Suppressor macrophage treated with lipopolysaccharide for 4 hours (primary cell): ENCODE measurements around the gene DDB1.
A peak's percentile ranks its signal among the peaks of the same experiment; 100 is the strongest.

ENCODE experiments used
- DNase-seq: peaks from one replicate; pipeline ENCODE4 v3.0.0-alpha.2; 2020

The DDB1 gene

GRCh38 chr11:61332797-61333549 lies at the start of gene DDB1, which contains the start of gene TKFC:
Gene DDB1, minus strand, starts transcription at chr11:61333105. Its CDS starts 137 bp downstream, at chr11:61332968.
Gene TKFC, plus strand, starts transcription at chr11:61333228. Its CDS starts 1,501 bp downstream, at chr11:61334729.
- DNase-seq, result peak; percentile 92

- no peak for DNase-seq
These were observed 48.0 kb upstream of the DDB1 start for GRCh38 chr11:61380884-61381283.

GRCh38 chr11:61378713-61379313 lies 45.9 kb upstream of the DDB1 start:
- peak; percentile 93 for DNase-seq

GRCh38 chr11:61377461-61378160 lies 44.7 kb upstream of the DDB1 start:
- DNase-seq, result peak; percentile 46

- DNase-seq, result no peak
These were observed 42.8 kb upstream of the DDB1 start for GRCh38 chr11:61375761-61376108.

- DNase-seq, result no peak
These were observed 39.9 kb upstream of the DDB1 start for GRCh38 chr11:61372659-61373420.

- no peak for DNase-seq
These were observed 37.6 kb upstream of the DDB1 start for GRCh38 chr11:61370349-61371005.

GRCh38 chr11:61369372-61370348 lies 36.8 kb upstream of the DDB1 start:
- DNase-seq, result peak; percentile 91

GRCh38 chr11:61368646-61369045 lies 35.7 kb upstream of the DDB1 start:
- DNase-seq, result no peak

GRCh38 chr11:61367406-61367805 lies 34.5 kb upstream of the DDB1 start:
- DNase-seq, result no peak

GRCh38 chr11:61364012-61364675 lies 31.2 kb upstream of the DDB1 start:
- DNase-seq, result no peak

GRCh38 chr11:61362542-61362875 lies 29.6 kb upstream of the DDB1 start:
- peak; percentile 72 for DNase-seq

- DNase-seq, result peak; percentile 98
These were observed 29.0 kb upstream of the DDB1 start, which contains the start of the genes CYB561A3 and TMEM138 for GRCh38 chr11:61361741-61362541. Gene CYB561A3, minus strand, starts transcription at chr11:61361882. Its CDS starts 5,169 bp downstream, at chr11:61356713. Gene TMEM138, plus strand, starts transcription at chr11:61362374. Its CDS starts 2,017 bp downstream, at chr11:61364391.

- no peak for DNase-seq
These were observed 28.4 kb upstream of the DDB1 start for GRCh38 chr11:61361237-61361740.

- no peak for DNase-seq
These were observed 26.6 kb upstream of the DDB1 start for GRCh38 chr11:61359516-61359915.

- DNase-seq, result no peak
These were observed 25.7 kb upstream of the DDB1 start for GRCh38 chr11:61358566-61358965.

GRCh38 chr11:61357894-61358239 lies 25.0 kb upstream of the DDB1 start:
- no peak for DNase-seq

GRCh38 chr11:61357233-61357893 lies 24.5 kb upstream of the DDB1 start:
- DNase-seq, result peak; percentile 88

- DNase-seq, result no peak
These were observed 23.8 kb upstream of the DDB1 start for GRCh38 chr11:61356706-61357105.
